Vagina (tissue), 2 donors: ENCODE measurements around the gene DOCK1.

ENCODE experiments used
- CTCF ChIP-seq, 3 experiments: fragments of 450-650 bp in 2 of 3; fragments of 200-600 bp in 1 of 3; sonication (generic) in 1 of 3; IDR thresholded peaks; one replicate each; pipeline ENCODE4 v1.5.1; 2017 to 2019; ENCODE audit warnings: antibody characterized with exemption in 3 of 3, mild to moderate bottlenecking in 2 of 3, moderate library complexity in 2 of 3
- POLR2A ChIP-seq, 2 donors: fragments of 450-650 bp; IDR thresholded peaks; one replicate each; pipeline ENCODE4 v1.6.1; 2017; ENCODE audit warnings: antibody characterized with exemption in 2 of 2, mild to moderate bottlenecking in 2 of 2, moderate library complexity in 2 of 2

- TF ChIP-seq CTCF (IDR thresholded peaks at IDR 0.05) (no peak), POLR2A (IDR thresholded peaks at IDR 0.05) (no peak)
Measured at GRCh38 chr10:127456122-127456521, 550.9 kb downstream of the DOCK1 start.
